Endometrium (tissue), 2 donors: Measurements from ENCODE around the gene TMEM185A.
"Not testable (repeated sequence)": the region's sequence is repeated elsewhere in the genome, so short reads cannot be mapped to it uniquely, and the experiment has no call there.

Experiments
- FAIRE-seq: peaks from 2 replicates; lab custom pipeline; 2012; peaks lifted over from hg19 to GRCh38; lab: Jason Lieb, UNC
- donor health status: control.
- donor health status: control.

TMEM185A gene

GRCh38 chrX:149626829-149627228 is 4.8 kb downstream of the TMEM185A start:
- FAIRE-seq = not testable (repeated sequence)

DNA sequence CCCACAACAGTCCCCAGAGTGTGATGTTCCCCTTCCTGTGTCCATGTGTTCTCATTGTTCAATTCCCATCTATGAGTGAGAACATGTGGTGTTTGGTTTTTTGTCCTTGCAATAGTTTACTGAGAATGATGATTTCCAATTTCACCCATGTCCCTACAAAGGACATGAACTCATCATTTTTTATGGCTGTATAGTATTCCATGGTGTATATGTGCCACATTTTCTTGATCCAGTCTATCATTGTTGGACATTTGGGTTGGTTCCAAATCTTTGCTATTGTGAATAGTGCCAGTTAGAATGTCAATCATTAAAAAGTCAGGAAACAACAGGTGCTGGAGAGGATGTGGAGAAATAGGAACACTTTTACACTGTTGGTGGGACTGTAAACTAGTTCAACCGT is 11.9 kb downstream of the TMEM185A start:
- not testable (repeated sequence) for FAIRE-seq

DNA sequence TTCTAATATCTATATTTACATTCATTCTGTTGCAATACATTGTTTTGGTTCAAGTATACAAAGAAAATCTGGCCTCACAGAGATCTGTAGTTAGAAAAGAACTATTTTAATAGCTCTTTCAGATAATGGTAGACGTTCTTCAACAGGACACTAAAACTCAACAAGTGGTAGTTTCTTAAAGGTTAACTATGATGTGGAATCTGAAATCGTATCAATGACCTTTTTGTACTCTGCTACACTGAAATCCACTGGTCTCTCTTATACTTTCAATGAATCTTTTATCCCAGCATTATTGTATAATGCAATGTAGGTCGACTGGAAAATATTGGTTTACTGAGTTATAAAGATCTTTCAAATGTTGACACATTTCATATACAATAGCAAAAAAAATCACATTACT is 12.7 kb downstream of the TMEM185A start:
- FAIRE-seq = no peak

- FAIRE-seq = no peak
These were observed 19.9 kb downstream of the TMEM185A start for GRCh38 chrX:149611623-149612175.

DNA sequence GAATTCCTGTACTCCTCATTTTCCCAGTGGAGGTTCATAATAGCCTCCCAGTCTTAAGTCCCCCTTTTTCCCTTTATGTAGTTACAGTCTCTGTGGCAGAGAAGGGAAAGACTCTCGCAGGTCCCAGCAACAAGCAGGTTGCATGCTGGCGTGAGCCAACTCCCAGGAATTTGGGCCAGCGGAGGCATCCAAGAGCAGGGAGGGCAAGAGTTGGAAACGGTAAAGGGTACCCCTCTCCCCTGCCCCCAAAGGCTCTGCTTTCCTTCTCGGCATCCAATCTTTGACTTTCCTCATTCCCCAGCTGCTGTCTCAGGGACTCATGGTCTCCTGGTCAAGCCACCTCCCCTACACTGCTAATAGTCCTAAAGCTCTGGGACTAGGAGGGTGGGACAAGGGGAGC is 21.1 kb downstream of the TMEM185A start:
- no peak for FAIRE-seq

DNA sequence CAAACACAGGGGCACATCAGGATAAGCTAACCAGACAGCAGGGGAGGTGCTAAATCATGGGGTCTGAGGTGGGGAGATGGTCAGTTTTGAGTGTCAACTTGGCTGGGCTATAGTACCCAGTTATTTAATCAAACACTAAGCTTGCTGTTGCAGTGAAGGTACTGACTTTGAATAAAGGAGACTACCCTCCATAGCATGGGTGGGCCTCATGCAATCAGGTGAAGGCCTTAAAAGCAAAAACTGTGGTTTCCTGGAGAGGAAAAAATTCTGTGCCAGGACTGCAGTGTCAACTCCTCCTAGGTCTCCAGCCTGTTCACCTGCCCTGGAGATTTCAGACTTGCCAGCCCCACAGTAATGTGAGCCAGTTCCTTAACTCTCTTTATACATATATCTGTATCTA is 23.9 kb downstream of the TMEM185A start:
- no peak for FAIRE-seq

DNA sequence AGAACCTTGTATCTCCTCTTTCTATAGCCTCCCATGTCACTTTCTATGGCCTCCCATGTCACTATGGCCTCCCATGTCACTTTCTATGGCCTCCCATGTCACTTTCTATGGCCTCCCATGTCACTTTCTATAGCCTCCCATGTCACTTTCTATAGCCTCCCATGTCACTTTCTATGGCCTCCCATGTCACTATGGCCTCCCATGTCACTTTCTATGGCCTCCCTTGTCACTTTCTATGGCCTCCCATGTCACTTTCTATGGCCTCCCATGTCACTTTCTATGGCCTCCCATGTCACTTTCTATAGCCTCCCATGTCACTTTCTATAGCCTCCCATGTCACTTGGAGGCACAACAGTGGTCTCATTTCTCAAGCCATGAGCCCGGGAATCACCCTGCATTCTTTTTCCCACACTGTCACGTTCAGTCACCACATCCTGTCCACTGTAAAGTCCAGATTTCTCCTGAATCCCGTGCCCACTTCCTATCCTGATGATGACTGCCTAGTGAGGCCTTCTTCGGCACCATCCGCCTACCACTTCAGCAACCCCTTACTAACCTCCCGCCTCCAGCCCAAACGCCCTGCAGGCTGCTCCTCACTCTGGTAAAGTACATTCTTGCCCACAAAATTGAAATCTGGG is 26.2 kb downstream of the TMEM185A start:
- FAIRE-seq = not testable (repeated sequence)

- not testable (repeated sequence) for FAIRE-seq
These were observed 33.0 kb downstream of the TMEM185A start for GRCh38 chrX:149598603-149599002.

DNA sequence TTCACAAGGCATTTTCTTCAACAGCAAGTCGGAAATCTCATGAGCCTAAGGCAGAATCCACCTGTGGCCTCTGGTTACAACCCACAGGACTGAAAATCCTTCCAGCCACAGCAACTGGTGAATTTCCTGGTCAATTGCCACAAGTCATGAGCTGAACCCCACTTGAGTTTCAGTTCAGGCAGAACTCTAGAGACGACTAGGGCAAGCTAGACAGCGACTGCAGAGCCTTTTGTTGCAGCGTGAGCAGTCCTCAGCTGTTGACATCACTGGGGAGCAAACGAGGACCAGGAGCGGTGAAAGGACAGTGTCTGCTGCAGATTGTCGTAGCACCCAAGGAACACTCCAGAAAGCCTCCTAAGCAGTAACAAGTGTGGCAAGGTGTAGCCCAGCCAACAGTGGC is 35.6 kb downstream of the TMEM185A start:
- not testable (repeated sequence) for FAIRE-seq

DNA sequence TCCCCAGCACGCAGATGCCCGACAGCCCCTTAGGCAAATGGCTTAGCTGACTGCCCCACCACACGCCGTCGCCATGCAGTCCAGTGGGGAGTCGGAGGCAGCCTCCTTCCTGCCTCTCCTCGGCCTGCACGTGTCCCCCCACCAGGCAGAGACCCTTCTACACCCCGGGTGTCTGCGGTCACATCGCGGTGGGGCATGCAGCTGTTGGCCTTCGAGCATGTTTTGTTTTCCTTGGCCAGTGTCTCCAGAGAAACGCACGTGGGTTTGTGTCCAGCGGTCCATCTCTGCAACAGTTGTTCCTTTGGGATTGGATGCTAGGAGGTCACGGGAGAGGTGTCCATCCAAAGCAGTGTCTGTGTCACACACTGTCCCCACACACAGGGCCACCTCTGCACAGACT is 36.4 kb downstream of the TMEM185A start, which contains the start of gene HSFX2:
TSS of gene HSFX2 (minus strand) at position 101 of the 400 bp plus-strand sequence. CDS start 614 bp downstream, outside the sequence.
- FAIRE-seq = not testable (repeated sequence)

DNA sequence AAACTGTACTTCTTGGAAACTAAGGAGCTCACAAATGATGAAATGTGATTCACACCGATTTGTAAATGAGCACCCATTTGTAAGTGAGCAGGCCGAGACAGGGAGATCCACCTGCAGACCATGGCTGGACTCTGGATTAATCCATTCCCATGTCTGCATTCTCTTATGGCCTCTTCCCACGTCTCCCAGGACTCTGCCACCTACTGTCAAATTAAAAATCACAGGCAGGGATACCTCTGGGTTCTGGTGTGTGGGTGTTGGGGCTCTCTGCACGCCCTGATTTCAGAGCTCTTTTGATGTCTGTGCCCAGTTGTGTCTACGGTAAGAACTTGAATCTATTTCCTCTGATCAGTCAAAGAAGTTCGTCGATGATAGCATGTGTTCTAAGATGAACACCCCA is 40.6 kb downstream of the TMEM185A start:
- FAIRE-seq = not testable (repeated sequence)

DNA sequence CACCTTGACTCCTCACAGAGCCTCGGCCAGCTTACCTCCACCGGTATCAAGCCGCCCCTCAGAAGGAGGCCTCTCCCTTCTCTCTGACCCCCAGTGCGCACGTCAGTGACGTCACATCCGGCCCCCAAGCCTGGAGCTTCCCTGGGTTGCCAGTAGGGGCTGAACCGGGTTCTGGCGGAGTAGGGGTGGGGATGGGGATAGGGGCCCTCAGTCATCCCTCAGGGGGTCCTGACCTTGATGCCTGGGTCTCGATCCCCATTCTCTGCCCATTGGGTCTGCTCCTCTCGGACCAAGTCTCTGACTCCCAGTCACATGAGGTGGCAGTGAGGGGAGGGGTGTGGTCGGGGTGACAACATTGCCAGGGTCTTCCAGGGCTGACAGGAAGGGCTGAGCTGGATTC is 44.2 kb downstream of the TMEM185A start, which contains the start of gene MAGEA9B:
TSS of gene MAGEA9B (minus strand) at position 101 of the 400 bp plus-strand sequence. CDS start 4,280 bp downstream, outside the sequence.
- not testable (repeated sequence) for FAIRE-seq

DNA sequence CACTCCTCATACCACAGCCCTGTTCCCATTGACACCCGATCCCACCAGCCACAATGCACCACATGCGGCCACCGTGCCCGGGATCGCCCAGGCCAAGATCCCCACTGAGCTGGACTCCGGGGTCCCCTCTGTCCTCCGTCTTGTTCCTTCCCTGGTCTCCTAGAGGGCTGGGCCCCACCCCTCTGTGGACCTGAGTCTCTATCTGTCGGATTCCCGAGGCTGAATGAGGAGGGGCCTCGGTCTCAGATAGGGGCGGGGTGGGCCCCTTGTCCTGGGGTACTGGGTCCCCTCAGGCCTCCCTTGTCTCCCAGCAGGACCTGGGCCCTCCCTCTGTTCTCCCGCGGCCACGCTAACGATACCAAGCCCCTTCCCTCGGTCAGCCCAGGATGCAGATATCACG is 46.0 kb downstream of the TMEM185A start:
- FAIRE-seq = not testable (repeated sequence)

DNA sequence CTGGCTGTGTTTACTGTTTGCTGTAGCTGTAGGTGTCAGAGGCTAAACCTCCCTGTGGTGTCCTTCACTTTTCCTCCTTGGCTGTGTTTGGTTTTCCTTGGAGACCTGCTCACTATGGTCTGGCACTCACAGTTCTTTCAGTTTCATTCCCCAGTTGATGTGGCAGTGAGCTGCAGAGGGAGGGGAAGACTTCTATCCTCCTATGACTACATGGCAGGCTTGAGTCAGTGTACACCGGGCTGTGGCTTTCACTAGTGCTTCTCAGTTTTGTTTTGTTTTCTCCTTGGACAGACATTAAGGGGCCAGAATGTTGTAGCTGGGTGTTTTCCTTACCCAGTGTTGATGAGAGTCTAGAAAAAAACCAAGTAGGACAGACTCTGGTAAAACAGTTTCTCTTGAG is 58.1 kb downstream of the TMEM185A start:
- not testable (repeated sequence) for FAIRE-seq

- FAIRE-seq = no peak
These were observed 58.8 kb downstream of the TMEM185A start for GRCh38 chrX:149572743-149573142.

- FAIRE-seq = no peak
These were observed 59.8 kb downstream of the TMEM185A start for GRCh38 chrX:149571770-149572169.

GRCh38 chrX:149570668-149571067 is 60.9 kb downstream of the TMEM185A start:
- no peak for FAIRE-seq

DNA sequence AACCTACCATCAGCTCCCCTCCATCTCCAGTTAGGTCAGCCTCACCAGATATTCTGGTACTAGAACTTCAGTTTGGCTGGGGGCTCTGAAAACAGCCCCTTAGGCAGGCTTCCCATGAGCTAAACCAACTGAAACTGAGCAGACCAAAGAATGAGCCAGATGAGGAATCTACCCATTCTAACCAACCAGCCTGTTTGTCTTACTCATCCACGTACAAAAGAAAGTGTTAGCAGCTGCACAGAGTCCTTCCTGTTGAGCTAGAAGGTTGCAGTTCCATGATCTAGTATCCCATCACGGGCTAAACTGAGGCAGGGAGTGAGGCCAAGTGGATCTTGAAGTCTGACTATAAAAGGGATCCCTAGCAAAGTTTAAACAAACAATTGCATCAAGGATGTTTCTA is 61.8 kb downstream of the TMEM185A start:
- no peak for FAIRE-seq

DNA sequence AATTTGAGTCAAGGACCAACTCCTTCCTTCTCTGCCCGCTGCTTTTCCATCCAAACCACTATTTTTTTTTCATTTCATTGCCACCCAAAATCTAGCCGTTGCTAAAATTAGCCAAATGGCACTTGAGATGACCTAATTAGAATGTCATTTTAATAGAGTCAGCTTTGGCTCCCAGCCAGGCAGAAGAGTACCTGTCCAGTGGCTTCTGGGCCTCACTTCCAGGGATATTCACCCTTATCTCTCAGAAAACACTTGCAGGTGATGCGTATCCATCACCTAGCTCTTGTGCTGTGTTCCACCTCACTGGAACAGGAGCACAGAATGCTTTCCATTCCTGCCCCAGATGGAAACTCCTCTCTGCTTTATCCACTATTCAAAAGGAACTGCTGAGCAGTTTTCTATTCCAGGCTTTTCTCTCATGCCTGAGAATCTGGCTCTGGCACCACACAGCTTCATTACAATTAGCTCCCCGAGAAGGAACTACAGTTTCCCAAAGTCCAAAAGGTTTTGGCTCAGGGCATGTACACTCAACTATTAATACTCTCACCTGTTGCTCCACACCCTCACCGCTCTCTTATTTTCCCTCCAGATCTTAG is 62.8 kb downstream of the TMEM185A start:
- no peak for FAIRE-seq

DNA sequence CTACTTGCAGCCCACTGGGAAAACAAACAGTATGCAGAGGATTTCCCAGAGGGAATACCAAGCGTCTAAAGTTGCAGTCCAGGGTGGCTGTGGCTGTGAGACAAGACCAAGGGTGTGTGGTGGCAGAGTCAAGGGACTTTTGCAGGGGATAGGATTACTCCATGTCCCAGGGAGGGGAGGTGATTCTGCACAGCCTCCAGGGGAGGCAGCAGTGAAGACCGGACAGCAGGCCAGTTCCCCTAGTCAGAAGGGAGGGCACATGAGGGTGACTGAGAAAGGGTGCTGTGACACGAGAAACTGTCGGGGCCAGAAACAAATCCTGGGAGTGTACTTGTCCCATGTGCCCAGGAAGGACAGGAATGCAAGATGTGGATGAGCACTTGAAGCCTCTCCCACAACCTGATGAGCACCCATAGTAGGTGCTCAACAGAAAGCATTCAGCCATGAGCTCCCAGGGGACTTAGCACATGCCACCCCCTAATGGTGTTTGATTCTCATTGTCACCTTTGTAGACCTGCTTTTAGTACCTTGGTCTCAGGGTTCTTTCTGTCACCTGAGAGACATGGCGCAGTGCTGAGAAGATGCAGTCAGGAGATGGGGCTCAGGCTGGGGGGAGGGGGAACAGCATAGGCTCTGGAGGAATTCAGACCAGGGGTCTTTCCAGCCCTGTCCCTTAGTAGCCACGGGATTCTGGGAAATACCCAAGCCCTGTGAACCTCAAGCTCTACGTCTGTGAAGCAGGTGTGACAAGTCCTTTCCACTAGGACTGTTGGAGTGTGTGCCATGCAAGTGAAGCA is 63.8 kb downstream of the TMEM185A start:
- no peak for FAIRE-seq

DNA sequence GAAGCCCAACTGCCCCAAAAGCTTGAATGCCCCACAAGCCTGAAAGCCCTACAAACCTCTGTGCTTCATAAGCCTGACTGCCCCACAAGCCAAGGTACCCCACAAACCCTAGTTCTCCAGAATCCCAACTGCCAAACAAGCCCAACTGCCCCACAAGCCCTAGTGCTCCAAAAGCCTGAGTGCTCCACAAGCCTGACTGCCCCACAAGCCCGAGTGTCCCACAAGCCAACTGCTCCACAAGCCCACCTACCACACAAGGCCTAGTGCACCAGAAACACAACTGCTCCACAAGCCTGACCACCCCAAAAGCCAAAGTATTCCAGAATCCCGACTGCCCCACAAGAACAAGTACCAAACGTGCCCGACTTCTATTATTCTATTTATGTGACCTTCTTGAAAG is 68.2 kb downstream of the TMEM185A start:
- no peak for FAIRE-seq

GRCh38 chrX:149555251-149555650 is 76.3 kb downstream of the TMEM185A start:
- FAIRE-seq = not testable (repeated sequence)

DNA sequence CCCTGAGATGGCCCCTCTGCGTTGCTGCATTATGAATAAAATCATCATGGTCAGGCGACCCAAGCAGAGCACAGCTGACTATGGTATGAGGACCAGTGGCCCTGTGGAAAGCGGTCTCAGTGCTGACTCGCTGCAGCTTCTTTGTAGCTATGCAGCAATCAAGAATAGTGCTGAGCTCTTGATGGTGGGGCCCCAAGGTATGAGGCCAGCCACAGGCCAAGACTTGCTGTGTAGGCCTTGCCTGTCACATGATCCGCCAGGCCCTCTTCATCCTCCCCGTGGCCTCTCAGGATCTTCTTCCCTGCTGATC is 79.7 kb downstream of the TMEM185A start:
- not testable (repeated sequence) for FAIRE-seq
